Neural cell (in vitro differentiated cells): Measurements from ENCODE around the gene ESPL1. TPM values are rescaled to one million over a fixed set of nuclear protein-coding genes. Genes with fewer than 3 reads are reported as not detected.

Experiments used
- H2AFZ ChIP-seq: fragments of 200-600, 300-800 bp; sonication (generic), shearing (Covaris generic); 2 replicates; pipeline ENCODE4 v1.6.0; 2014; ENCODE audit warnings: low read depth, mild to moderate bottlenecking, antibody characterized with exemption, low read length, moderate library complexity
- H3F3A ChIP-seq: fragments of 200-600 bp; shearing (Covaris generic); 2 replicates; pipeline ENCODE4 v1.6.1; 2016; ENCODE audit warnings: mild to moderate bottlenecking, moderate library complexity, mixed read lengths, antibody characterized with exemption, low read length; ENCODE audit not compliant: insufficient read depth, poor library complexity, severe bottlenecking
- H3K27ac ChIP-seq: fragments of 200-600, 300-800 bp; sonication (generic), shearing (Covaris generic); 2 replicates; pipeline ENCODE4 v1.5.1; 2014; ENCODE audit warnings: mild to moderate bottlenecking, low read length, moderate library complexity
- H3K27me3 ChIP-seq: fragments of 300-800, 200-600 bp; sonication (generic), shearing (Covaris generic); 2 replicates; pipeline ENCODE4 v1.6.0; 2014; ENCODE audit warnings: mild to moderate bottlenecking, low read depth, low read length, moderate library complexity; ENCODE audit not compliant: insufficient read depth
- H3K36me3 ChIP-seq: fragments of 300-800, 200-600 bp; sonication (generic), shearing (Covaris generic); 2 replicates; pipeline ENCODE4 v1.5.1; 2014; ENCODE audit warnings: mild to moderate bottlenecking, antibody characterized with exemption, low read length, moderate library complexity; ENCODE audit not compliant: insufficient read depth
- H3K4me2 ChIP-seq: fragments of 300-800, 200-600 bp; sonication (generic), shearing (Covaris generic); 2 replicates; pipeline ENCODE4 v1.6.0; 2014; ENCODE audit warnings: mild to moderate bottlenecking, low read length
- H3K4me3 ChIP-seq: fragments of 300-800, 200-600 bp; sonication (generic), shearing (Covaris generic); 2 replicates; pipeline ENCODE4 v1.5.1; 2014; ENCODE audit warnings: mild to moderate bottlenecking, low read length, moderate library complexity
- H3K79me2 ChIP-seq: fragments of 200-600 bp; shearing (Covaris generic); replicated peaks from 2 replicates; pipeline ENCODE4 v1.6.0; 2014; ENCODE audit warnings: mild to moderate bottlenecking, low read length, moderate library complexity; ENCODE audit not compliant: insufficient read depth
- H3K9ac ChIP-seq: fragments of 300-800, 200-600 bp; sonication (generic), shearing (Covaris generic); 2 replicates; pipeline ENCODE4 v1.6.1; 2016; ENCODE audit warnings: mild to moderate bottlenecking, low read length, mixed read lengths
- H3K9me2 ChIP-seq: fragments of 200-600 bp; shearing (Covaris generic); 2 replicates; pipeline ENCODE4 v1.6.1; 2016; ENCODE audit warnings: mild to moderate bottlenecking, low read length, mixed read lengths; ENCODE audit not compliant: insufficient read depth
- H3K9me3 ChIP-seq: fragments of 200-600, 300-800 bp; sonication (generic), shearing (Covaris generic); 2 replicates; pipeline ENCODE4 v1.6.1; 2016; ENCODE audit warnings: mild to moderate bottlenecking, mixed run types, low read length, moderate library complexity, mixed read lengths
- H4K20me1 ChIP-seq: fragments of 200-600 bp; shearing (Covaris generic); 2 replicates; pipeline ENCODE4 v1.6.1; 2016; ENCODE audit warnings: mild to moderate bottlenecking, mixed run types; ENCODE audit not compliant: insufficient read depth
- EP300 ChIP-seq: fragments of 450-650 bp; conservative IDR thresholded peaks from 2 replicates; pipeline ENCODE4 v1.6.1; 2014; ENCODE audit warnings: antibody characterized with exemption, mild to moderate bottlenecking, moderate library complexity; ENCODE audit not compliant: poor library complexity, severe bottlenecking
- EZH2 ChIP-seq: fragments of 200-600, 300-800 bp; shearing (Covaris generic), sonication (generic); IDR thresholded peaks from 2 replicates; pipeline ENCODE4 v1.6.1; 2014; ENCODE audit warnings: antibody characterized with exemption, low read length, borderline replicate concordance, mild to moderate bottlenecking; ENCODE audit not compliant: insufficient read depth, poor library complexity, severe bottlenecking
- MXI1 ChIP-seq: fragments of 450-650 bp; conservative IDR thresholded peaks from 2 replicates; pipeline ENCODE4 v1.6.1; 2014; ENCODE audit warnings: antibody characterized with exemption, mild to moderate bottlenecking; ENCODE audit not compliant: poor library complexity, severe bottlenecking
- POLR2AphosphoS5 ChIP-seq: IDR thresholded peaks from 2 replicates; pipeline ENCODE4 v1.6.1; 2012
- RAD21 ChIP-seq: fragments of 450-650 bp; conservative IDR thresholded peaks from 2 replicates; pipeline ENCODE4 v1.6.1; 2014; ENCODE audit warnings: antibody characterized with exemption, mild to moderate bottlenecking, moderate library complexity
- SMC3 ChIP-seq: fragments of 450-650 bp; conservative IDR thresholded peaks from 2 replicates; pipeline ENCODE4 v1.6.1; 2014; ENCODE audit warnings: antibody characterized with exemption, mild to moderate bottlenecking, moderate library complexity; ENCODE audit not compliant: poor library complexity
- TAF1 ChIP-seq: IDR thresholded peaks from 2 replicates; pipeline ENCODE4 v1.6.1; 2012; ENCODE audit warnings: low read depth
- polyA plus RNA-seq: library from polyadenylated mRNA; depleted of rRNA; stranded (reverse); fragments of >200 nt; gene quantifications from 2 replicates; pipeline ENCODE4 v1.2.3, GENCODE V29; 2014
- TF ChIP-seq, protein P1 (sequence below): fragments of 450-650 bp; IDR thresholded peaks from 2 replicates; pipeline ENCODE4 v1.5.1; 2014; ENCODE audit warnings: antibody characterized with exemption, mild to moderate bottlenecking, moderate library complexity; ENCODE audit not compliant: poor library complexity, severe bottlenecking
- TF ChIP-seq, protein P2 (sequence below): IDR thresholded peaks from 2 replicates; pipeline ENCODE4 v1.6.1; 2012; ENCODE audit warnings: borderline replicate concordance

ESPL1 gene
- polyA plus RNA-seq, 1 donor from 2014 or later = 0.33 TPM

DNA sequence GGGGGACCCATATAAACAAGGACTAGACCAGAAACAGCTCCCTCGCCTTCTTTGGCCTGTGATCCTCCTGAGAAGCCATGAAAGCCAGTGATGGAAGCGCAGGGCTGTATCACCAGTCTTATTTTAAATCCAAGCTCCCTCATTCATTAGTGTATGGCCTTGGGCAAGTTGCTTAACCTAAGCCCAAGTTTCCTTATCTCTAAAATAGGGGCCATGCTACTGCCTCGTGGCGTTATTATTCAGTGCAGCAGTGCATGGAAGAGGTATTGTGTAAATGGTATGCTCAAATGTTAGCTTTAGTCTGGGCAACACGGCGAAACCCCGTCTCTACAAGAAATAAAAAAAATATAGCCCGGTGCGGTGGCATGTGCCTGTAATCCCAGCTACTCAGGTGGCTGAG is 9.9 kb downstream of the ESPL1 start:
- Histone ChIP-seq H3K79me2 (no peaks in the 10 kb centered on the region), H4K20me1 (no peaks in the 10 kb centered on the region), H3K36me3 (no peaks in the 10 kb centered on the region), H3K27me3 (no peaks in the 10 kb centered on the region), H3K4me2 (no peak overlapping the region), H3F3A (no peaks in the 10 kb centered on the region), H2AFZ (no peak overlapping the region), H3K27ac (no peak overlapping the region), H3K9me2 (no peaks in the 10 kb centered on the region), H3K4me3 (no peak overlapping the region), H3K9me3 (no peaks in the 10 kb centered on the region), H3K9ac (no peak overlapping the region)
- TF ChIP-seq TAF1 = no peak
- no peak for TF ChIP-seq MXI1
- no peak for TF ChIP-seq RAD21

DNA sequence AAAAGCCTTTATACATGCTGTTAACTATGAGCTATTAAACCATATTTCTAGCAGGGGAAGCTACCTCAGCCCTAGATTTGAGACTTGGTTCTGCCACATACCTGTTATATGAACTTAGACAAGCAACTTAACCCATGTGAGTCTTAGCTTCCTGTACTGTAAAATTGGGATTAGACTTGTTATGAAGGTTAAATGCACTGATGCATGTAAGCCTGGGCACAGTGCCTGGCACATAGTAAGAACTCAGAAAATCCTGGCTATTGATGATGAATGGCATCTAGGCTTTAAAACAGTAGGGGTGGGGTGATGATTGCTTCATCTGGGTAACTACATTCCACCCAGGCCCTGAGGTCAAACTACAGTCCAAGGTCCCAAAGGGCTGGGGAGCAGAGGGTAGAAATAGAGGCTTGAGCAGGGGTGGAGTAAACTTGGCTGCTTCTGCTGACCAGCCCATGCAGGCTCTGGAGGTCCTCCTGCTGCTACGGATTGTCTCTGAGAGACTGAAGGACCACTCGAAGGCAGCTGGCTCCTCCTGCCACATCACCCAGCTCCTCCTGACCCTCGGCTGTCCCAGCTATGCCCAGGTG is 11.3 kb downstream of the ESPL1 start:
- H3K9me2 ChIP-seq = no peaks in the 10 kb centered on the region
- no peaks in the 10 kb centered on the region for H3F3A ChIP-seq
- no peaks in the 10 kb centered on the region for H3K27me3 ChIP-seq
- H3K4me2 ChIP-seq = no peak overlapping the region
- H3K9me3 ChIP-seq = no peaks in the 10 kb centered on the region
- no peak overlapping the region for H3K4me3 ChIP-seq
- no peaks in the 10 kb centered on the region for H3K79me2 ChIP-seq
- H3K36me3 ChIP-seq = no peaks in the 10 kb centered on the region
- no peak overlapping the region for H3K27ac ChIP-seq
- TF ChIP-seq TAF1 (no peak), EZH2 (no peak), POLR2AphosphoS5 (no peak), SMC3 (no peak), RAD21 (no peak)
- TF ChIP-seq, protein P1, sequence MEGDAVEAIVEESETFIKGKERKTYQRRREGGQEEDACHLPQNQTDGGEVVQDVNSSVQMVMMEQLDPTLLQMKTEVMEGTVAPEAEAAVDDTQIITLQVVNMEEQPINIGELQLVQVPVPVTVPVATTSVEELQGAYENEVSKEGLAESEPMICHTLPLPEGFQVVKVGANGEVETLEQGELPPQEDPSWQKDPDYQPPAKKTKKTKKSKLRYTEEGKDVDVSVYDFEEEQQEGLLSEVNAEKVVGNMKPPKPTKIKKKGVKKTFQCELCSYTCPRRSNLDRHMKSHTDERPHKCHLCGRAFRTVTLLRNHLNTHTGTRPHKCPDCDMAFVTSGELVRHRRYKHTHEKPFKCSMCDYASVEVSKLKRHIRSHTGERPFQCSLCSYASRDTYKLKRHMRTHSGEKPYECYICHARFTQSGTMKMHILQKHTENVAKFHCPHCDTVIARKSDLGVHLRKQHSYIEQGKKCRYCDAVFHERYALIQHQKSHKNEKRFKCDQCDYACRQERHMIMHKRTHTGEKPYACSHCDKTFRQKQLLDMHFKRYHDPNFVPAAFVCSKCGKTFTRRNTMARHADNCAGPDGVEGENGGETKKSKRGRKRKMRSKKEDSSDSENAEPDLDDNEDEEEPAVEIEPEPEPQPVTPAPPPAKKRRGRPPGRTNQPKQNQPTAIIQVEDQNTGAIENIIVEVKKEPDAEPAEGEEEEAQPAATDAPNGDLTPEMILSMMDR = no peak
- TF ChIP-seq, protein P2, sequence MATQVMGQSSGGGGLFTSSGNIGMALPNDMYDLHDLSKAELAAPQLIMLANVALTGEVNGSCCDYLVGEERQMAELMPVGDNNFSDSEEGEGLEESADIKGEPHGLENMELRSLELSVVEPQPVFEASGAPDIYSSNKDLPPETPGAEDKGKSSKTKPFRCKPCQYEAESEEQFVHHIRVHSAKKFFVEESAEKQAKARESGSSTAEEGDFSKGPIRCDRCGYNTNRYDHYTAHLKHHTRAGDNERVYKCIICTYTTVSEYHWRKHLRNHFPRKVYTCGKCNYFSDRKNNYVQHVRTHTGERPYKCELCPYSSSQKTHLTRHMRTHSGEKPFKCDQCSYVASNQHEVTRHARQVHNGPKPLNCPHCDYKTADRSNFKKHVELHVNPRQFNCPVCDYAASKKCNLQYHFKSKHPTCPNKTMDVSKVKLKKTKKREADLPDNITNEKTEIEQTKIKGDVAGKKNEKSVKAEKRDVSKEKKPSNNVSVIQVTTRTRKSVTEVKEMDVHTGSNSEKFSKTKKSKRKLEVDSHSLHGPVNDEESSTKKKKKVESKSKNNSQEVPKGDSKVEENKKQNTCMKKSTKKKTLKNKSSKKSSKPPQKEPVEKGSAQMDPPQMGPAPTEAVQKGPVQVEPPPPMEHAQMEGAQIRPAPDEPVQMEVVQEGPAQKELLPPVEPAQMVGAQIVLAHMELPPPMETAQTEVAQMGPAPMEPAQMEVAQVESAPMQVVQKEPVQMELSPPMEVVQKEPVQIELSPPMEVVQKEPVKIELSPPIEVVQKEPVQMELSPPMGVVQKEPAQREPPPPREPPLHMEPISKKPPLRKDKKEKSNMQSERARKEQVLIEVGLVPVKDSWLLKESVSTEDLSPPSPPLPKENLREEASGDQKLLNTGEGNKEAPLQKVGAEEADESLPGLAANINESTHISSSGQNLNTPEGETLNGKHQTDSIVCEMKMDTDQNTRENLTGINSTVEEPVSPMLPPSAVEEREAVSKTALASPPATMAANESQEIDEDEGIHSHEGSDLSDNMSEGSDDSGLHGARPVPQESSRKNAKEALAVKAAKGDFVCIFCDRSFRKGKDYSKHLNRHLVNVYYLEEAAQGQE = no peak
- no peak overlapping the region for H3K9ac ChIP-seq
- no peak overlapping the region for H2AFZ ChIP-seq
- no peaks in the 10 kb centered on the region for H4K20me1 ChIP-seq

DNA sequence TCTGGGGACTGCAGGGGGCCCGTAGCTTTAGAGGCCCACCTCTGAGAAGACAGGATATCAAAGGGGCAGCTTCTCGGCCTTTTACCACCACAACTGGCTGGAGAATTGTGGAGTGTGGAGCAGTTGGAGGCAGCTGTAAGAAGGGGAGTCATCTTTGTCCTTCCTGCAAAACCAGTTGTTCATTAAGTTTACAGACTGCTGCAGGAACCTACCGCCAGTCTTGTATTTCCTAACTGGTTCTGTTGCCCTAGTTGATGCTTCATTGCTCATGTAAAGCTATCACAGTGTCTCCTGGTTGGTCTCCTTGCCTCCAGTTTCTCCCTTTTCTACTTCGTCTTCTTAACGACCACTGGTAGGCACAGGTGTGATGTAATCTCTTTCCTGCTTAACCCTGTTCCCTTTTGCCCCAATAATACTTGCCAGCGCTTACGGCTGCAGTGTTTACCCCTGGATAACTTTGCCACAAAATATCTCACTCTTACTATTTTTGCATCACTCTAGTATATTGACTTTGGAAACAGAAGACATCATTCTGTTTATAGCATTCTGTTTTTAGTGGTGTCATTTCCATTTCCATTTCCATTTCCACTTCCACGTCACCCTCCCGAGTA is 11.9 kb downstream of the ESPL1 start:
- no peaks in the 10 kb centered on the region for H3K36me3 ChIP-seq
- H3K9me2 ChIP-seq = no peaks in the 10 kb centered on the region
- H2AFZ ChIP-seq = no peak overlapping the region
- no peak overlapping the region for H3K27ac ChIP-seq
- no peaks in the 10 kb centered on the region for H3K9me3 ChIP-seq
- H3K4me3 ChIP-seq = no peak overlapping the region
- no peak for TF ChIP-seq EP300
- no peak for TF ChIP-seq SMC3
- TF ChIP-seq POLR2AphosphoS5 = no peak
- TF ChIP-seq, protein P1 = no peak
- TF ChIP-seq, protein P2 = no peak
- no peaks in the 10 kb centered on the region for H3F3A ChIP-seq
- H3K9ac ChIP-seq = no peak overlapping the region
- no peak overlapping the region for H3K4me2 ChIP-seq
- no peaks in the 10 kb centered on the region for H4K20me1 ChIP-seq
- H3K27me3 ChIP-seq = no peaks in the 10 kb centered on the region
- no peaks in the 10 kb centered on the region for H3K79me2 ChIP-seq
